Ascending aorta (tissue), 2 donors: ENCODE measurements around the gene TMPRSS9. TPM values are rescaled to one million over a fixed set of nuclear protein-coding genes. Genes with fewer than 3 reads are reported as not detected.

Experiments used
- DNase-seq, 2 donors: peaks; one replicate each; pipeline ENCODE4 v3.0.0-alpha.2; 2019; ENCODE audit warnings: low spot score in 2 of 2
- H3K27ac ChIP-seq, 2 donors: fragments of 200-600 bp; sonication (generic); one replicate each; pipeline ENCODE4 v1.5.1; 2016 to 2017; ENCODE audit warnings: mild to moderate bottlenecking in 1 of 2
- H3K27me3 ChIP-seq: fragments of 200-600 bp; sonication (generic); one replicate; pipeline ENCODE4 v1.5.1; 2017
- H3K36me3 ChIP-seq, 2 donors: fragments of 200-600 bp; sonication (generic); one replicate each; pipeline ENCODE4 v1.5.1; 2016
- H3K4me1 ChIP-seq, 2 donors: fragments of 200-600 bp; sonication (generic); one replicate each; pipeline ENCODE4 v1.5.1; 2016 to 2017; ENCODE audit warnings: mild to moderate bottlenecking in 1 of 2
- H3K4me3 ChIP-seq, 2 donors: fragments of 200-600 bp; sonication (generic); one replicate each; pipeline ENCODE4 v1.5.1; 2016 to 2017; ENCODE audit warnings: mild to moderate bottlenecking in 1 of 2
- H3K9me3 ChIP-seq, 2 donors: fragments of 200-600 bp; sonication (generic); one replicate each; pipeline ENCODE4 v1.5.1; 2016
- CTCF ChIP-seq, 3 experiments: fragments of 200-600 bp in 2 of 3; fragments of 450-650 bp in 1 of 3; sonication (generic) in 2 of 3; IDR thresholded peaks; one replicate each; pipeline ENCODE4 v1.5.1; 2016 to 2019; ENCODE audit warnings: antibody characterized with exemption in 3 of 3, mild to moderate bottlenecking in 1 of 3, moderate library complexity in 1 of 3
- intact Hi-C: fragments of 100-400 bp; cut with DNase I; formaldehyde crosslinking; loops from one replicate; pipeline ENCODE4 v1.15.1; 2023
- total RNA-seq: library from RNA; depleted of rRNA; stranded (reverse); fragments of >200 nt; gene quantifications from one replicate; pipeline ENCODE4 v1.1.0, GENCODE V29; 2016

Gene TMPRSS9
- total RNA-seq, 1 donor from 2014 or later: not detected

GRCh38 chr19:2330255-2330631 lies 29.8 kb upstream of the TMPRSS9 start:
- H3K4me3 ChIP-seq: no peak overlapping the region
- no peak for TF ChIP-seq CTCF (IDR thresholded peaks at IDR 0.05)
- no peak overlapping the region for H3K27ac ChIP-seq
- peaks cover 2 to 34% of the 10 kb centered on the region in 2 donors for H3K4me1 ChIP-seq
- no peaks in the 10 kb centered on the region for H3K9me3 ChIP-seq
- intact Hi-C loops: no loop called here
- no peaks in the 10 kb centered on the region for H3K27me3 ChIP-seq
- H3K36me3 ChIP-seq: peaks cover 0 to 4% of the 10 kb centered on the region in 2 donors
- no peak for DNase-seq

- H3K4me1 ChIP-seq: peaks cover 2 to 34% of the 10 kb centered on the region in 2 donors
- no peak for DNase-seq
- no peaks in the 10 kb centered on the region for H3K9me3 ChIP-seq
- intact Hi-C loops: no loop called here
- H3K27me3 ChIP-seq: no peaks in the 10 kb centered on the region
- no peak for TF ChIP-seq CTCF (IDR thresholded peaks at IDR 0.05)
- no peak overlapping the region for H3K4me3 ChIP-seq
- peaks cover 0 to 4% of the 10 kb centered on the region in 2 donors for H3K36me3 ChIP-seq
- no peak overlapping the region for H3K27ac ChIP-seq
Measured at GRCh38 chr19:2330632-2331284, 29.3 kb upstream of the TMPRSS9 start.

GRCh38 chr19:2331601-2332246 lies 28.3 kb upstream of the TMPRSS9 start:
- peaks cover 0 to 4% of the 10 kb centered on the region in 2 donors for H3K36me3 ChIP-seq
- TF ChIP-seq CTCF (IDR thresholded peaks at IDR 0.05): no peak
- H3K27me3 ChIP-seq: no peaks in the 10 kb centered on the region
- no peak for DNase-seq
- no peak overlapping the region for H3K27ac ChIP-seq
- H3K4me3 ChIP-seq: no peak overlapping the region
- no peaks in the 10 kb centered on the region for H3K9me3 ChIP-seq
- H3K4me1 ChIP-seq: peaks cover 2 to 33% of the 10 kb centered on the region in 2 donors
- intact Hi-C loops: no loop called here

GRCh38 chr19:2332341-2333026 lies 27.6 kb upstream of the TMPRSS9 start:
- Histone ChIP-seq H3K27me3 (no peaks in the 10 kb centered on the region), H3K27ac (no peak overlapping the region), H3K4me3 (no peak overlapping the region), H3K36me3 (peaks cover 0 to 6% of the 10 kb centered on the region in 2 donors), H3K9me3 (no peaks in the 10 kb centered on the region), H3K4me1 (peaks cover 2 to 26% of the 10 kb centered on the region in 2 donors)
- no peak for DNase-seq
- no peak for TF ChIP-seq CTCF (IDR thresholded peaks at IDR 0.05)
- intact Hi-C loops: no loop called here

GRCh38 chr19:2333027-2333806 lies 26.8 kb upstream of the TMPRSS9 start:
- intact Hi-C loops: no loop called here
- no peak overlapping the region for H3K4me3 ChIP-seq
- peaks cover 2 to 22% of the 10 kb centered on the region in 2 donors for H3K4me1 ChIP-seq
- TF ChIP-seq CTCF (IDR thresholded peaks at IDR 0.05): no peak
- H3K9me3 ChIP-seq: no peaks in the 10 kb centered on the region
- no peaks in the 10 kb centered on the region for H3K27me3 ChIP-seq
- peaks cover 0 to 7% of the 10 kb centered on the region in 2 donors for H3K36me3 ChIP-seq
- no peak for DNase-seq
- H3K27ac ChIP-seq: no peak overlapping the region
